ENCODE data around the gene RAD51B.

- TF ChIP-seq POLR2A (IDR thresholded peaks at IDR 0.05) (no peak), CTCF (IDR thresholded peaks at IDR 0.05) (no peak)
These were observed 441.7 kb downstream of the RAD51B start for GRCh38 chr14:68261092-68261842.
